ENCODE results near the gene TMBIM1.

Gene TMBIM1

DNA sequence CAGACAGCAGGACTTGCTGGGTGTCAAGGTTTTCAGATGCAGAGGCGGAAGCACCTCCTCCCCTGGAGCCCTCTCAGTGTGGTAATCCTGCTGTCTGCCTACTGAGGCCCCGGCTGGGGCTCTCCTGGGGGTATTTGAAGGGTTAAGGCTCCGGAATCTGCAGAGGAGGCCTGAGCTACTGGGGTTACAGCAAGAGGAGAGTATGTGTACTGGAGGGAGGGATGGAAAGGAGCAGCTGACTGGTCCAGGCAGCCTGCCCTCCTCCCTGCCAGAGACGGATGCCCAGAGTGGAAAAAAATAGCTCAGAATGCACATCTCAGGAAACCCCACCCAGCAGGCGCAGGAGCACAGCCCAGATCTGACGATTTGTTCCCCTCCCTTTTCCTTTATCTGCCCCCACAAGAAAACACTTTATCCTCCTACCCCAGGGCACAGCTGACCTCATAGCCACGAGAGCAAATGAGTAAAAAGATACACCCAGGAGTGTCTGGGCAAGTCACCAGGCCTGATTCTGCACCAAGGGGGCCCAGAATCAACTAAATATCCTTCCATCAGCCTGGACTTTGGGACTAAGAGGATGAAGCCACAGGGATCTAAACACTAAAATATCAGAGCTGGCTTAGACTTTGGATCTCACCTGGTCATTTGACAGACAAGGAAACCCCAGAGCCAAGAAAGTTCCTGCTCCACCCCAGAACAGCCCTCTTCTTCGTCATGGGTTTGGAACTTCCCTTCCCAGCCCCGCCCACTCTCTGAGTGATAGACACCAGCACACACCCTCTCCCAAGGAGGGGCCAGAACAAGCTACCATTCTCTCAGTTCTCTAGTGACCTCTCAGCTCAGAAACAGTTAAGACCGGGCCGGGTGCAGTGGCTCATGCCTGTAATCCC, 5.5 kb downstream of the TMBIM1 start (continued):
- TF ChIP-seq, protein P1, sequence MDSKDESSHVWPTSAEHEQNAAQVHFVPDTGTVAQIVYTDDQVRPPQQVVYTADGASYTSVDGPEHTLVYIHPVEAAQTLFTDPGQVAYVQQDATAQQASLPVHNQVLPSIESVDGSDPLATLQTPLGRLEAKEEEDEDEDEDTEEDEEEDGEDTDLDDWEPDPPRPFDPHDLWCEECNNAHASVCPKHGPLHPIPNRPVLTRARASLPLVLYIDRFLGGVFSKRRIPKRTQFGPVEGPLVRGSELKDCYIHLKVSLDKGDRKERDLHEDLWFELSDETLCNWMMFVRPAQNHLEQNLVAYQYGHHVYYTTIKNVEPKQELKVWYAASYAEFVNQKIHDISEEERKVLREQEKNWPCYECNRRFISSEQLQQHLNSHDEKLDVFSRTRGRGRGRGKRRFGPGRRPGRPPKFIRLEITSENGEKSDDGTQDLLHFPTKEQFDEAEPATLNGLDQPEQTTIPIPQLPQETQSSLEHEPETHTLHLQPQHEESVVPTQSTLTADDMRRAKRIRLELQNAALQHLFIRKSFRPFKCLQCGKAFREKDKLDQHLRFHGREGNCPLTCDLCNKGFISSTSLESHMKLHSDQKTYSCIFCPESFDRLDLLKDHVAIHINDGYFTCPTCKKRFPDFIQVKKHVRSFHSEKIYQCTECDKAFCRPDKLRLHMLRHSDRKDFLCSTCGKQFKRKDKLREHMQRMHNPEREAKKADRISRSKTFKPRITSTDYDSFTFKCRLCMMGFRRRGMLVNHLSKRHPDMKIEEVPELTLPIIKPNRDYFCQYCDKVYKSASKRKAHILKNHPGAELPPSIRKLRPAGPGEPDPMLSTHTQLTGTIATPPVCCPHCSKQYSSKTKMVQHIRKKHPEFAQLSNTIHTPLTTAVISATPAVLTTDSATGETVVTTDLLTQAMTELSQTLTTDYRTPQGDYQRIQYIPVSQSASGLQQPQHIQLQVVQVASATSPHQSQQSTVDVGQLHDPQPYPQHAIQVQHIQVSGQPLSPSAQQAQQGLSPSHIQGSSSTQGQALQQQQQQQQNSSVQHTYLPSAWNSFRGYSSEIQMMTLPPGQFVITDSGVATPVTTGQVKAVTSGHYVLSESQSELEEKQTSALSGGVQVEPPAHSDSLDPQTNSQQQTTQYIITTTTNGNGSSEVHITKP (tag by site-specific recombination; IDR thresholded peaks at IDR 0.05), result peak; percentile 99
- TF ChIP-seq GLI4 (tag by site-specific recombination; IDR thresholded peaks at IDR 0.05), result no peak
- TF ChIP-seq ZNF394 (tag by site-specific recombination; IDR thresholded peaks at IDR 0.05; ENCODE audit: borderline replicate concordance), result peak; percentile 80; the same call in 1 of the 2 replicates
- no peak for TF ChIP-seq SCRT2 (tag by site-specific recombination; IDR thresholded peaks at IDR 0.05)
- TF ChIP-seq ZEB2 (tag by site-specific recombination; IDR thresholded peaks at IDR 0.05), result peak; percentile 68
- no peak for TF ChIP-seq GLI2 (tag by site-specific recombination; IDR thresholded peaks at IDR 0.05; ENCODE audit: borderline replicate concordance, low read depth)
- TF ChIP-seq ZNF785 (tag by site-specific recombination; IDR thresholded peaks at IDR 0.05), result no peak
- TF ChIP-seq ZNF239 (tag by site-specific recombination; IDR thresholded peaks at IDR 0.05), result no peak
- TF ChIP-seq, protein P2, sequence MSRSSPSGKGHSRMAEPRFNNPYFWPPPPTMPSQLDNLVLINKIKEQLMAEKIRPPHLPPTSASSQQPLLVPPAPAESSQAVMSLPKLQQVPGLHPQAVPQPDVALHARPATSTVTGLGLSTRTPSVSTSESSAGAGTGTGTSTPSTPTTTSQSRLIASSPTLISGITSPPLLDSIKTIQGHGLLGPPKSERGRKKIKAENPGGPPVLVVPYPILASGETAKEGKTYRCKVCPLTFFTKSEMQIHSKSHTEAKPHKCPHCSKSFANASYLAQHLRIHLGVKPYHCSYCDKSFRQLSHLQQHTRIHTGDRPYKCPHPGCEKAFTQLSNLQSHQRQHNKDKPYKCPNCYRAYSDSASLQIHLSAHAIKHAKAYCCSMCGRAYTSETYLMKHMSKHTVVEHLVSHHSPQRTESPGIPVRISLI (tag by site-specific recombination; IDR thresholded peaks at IDR 0.05), result peak; percentile 57; the same call in 1 of the 2 replicates
- TF ChIP-seq KLF8 (tag by site-specific recombination; IDR thresholded peaks at IDR 0.05), result peak; percentile 43; the same call in 1 of the 2 replicates
- TF ChIP-seq PRDM1 (tag by site-specific recombination; IDR thresholded peaks at IDR 0.05), result no peak
- TF ChIP-seq ZXDB (tag by site-specific recombination; IDR thresholded peaks at IDR 0.05), result peak; percentile 75
- TF ChIP-seq TRIM28 (IDR thresholded peaks at IDR 0.05; ENCODE audit: borderline replicate concordance, low read length), result peak; percentile 46; the same call in 1 of the 2 replicates
- no peak for TF ChIP-seq ZSCAN16 (tag by site-specific recombination; IDR thresholded peaks at IDR 0.05)
- peak; percentile 68 for TF ChIP-seq SP2 (tag by site-specific recombination; IDR thresholded peaks at IDR 0.05)
- TF ChIP-seq ZNF324 (tag by site-specific recombination; IDR thresholded peaks at IDR 0.05), result no peak
- no peak for TF ChIP-seq ZNF560 (tag by site-specific recombination; IDR thresholded peaks at IDR 0.05; ENCODE audit: borderline replicate concordance)
- no peak for TF ChIP-seq ZNF302 (tag by site-specific recombination; IDR thresholded peaks at IDR 0.05; ENCODE audit: low read depth)
- TF ChIP-seq ZFHX2 (tag by site-specific recombination; conservative IDR thresholded peaks at IDR 0.05), result peak; percentile 58
- TF ChIP-seq ZIC2 (tag by site-specific recombination; IDR thresholded peaks at IDR 0.05), result peak; percentile 57; the same call in 1 of the 2 replicates
- no peak for TF ChIP-seq ZNF792 (tag by site-specific recombination; IDR thresholded peaks at IDR 0.05)
- TF ChIP-seq, protein P3, sequence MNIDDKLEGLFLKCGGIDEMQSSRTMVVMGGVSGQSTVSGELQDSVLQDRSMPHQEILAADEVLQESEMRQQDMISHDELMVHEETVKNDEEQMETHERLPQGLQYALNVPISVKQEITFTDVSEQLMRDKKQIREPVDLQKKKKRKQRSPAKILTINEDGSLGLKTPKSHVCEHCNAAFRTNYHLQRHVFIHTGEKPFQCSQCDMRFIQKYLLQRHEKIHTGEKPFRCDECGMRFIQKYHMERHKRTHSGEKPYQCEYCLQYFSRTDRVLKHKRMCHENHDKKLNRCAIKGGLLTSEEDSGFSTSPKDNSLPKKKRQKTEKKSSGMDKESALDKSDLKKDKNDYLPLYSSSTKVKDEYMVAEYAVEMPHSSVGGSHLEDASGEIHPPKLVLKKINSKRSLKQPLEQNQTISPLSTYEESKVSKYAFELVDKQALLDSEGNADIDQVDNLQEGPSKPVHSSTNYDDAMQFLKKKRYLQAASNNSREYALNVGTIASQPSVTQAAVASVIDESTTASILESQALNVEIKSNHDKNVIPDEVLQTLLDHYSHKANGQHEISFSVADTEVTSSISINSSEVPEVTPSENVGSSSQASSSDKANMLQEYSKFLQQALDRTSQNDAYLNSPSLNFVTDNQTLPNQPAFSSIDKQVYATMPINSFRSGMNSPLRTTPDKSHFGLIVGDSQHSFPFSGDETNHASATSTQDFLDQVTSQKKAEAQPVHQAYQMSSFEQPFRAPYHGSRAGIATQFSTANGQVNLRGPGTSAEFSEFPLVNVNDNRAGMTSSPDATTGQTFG (tag by site-specific recombination; IDR thresholded peaks at IDR 0.05; ENCODE audit: borderline replicate concordance), result no peak
- peak; percentile 64; the same call in 1 of the 2 replicates for TF ChIP-seq SP7 (tag by site-specific recombination; IDR thresholded peaks at IDR 0.05)
- no peak for TF ChIP-seq REPIN1 (tag by site-specific recombination; IDR thresholded peaks at IDR 0.05; ENCODE audit: low read depth)
- no peak for TF ChIP-seq ZNF391 (tag by site-specific recombination; IDR thresholded peaks at IDR 0.05; ENCODE audit: borderline replicate concordance, low read depth)
- TF ChIP-seq, protein P4, sequence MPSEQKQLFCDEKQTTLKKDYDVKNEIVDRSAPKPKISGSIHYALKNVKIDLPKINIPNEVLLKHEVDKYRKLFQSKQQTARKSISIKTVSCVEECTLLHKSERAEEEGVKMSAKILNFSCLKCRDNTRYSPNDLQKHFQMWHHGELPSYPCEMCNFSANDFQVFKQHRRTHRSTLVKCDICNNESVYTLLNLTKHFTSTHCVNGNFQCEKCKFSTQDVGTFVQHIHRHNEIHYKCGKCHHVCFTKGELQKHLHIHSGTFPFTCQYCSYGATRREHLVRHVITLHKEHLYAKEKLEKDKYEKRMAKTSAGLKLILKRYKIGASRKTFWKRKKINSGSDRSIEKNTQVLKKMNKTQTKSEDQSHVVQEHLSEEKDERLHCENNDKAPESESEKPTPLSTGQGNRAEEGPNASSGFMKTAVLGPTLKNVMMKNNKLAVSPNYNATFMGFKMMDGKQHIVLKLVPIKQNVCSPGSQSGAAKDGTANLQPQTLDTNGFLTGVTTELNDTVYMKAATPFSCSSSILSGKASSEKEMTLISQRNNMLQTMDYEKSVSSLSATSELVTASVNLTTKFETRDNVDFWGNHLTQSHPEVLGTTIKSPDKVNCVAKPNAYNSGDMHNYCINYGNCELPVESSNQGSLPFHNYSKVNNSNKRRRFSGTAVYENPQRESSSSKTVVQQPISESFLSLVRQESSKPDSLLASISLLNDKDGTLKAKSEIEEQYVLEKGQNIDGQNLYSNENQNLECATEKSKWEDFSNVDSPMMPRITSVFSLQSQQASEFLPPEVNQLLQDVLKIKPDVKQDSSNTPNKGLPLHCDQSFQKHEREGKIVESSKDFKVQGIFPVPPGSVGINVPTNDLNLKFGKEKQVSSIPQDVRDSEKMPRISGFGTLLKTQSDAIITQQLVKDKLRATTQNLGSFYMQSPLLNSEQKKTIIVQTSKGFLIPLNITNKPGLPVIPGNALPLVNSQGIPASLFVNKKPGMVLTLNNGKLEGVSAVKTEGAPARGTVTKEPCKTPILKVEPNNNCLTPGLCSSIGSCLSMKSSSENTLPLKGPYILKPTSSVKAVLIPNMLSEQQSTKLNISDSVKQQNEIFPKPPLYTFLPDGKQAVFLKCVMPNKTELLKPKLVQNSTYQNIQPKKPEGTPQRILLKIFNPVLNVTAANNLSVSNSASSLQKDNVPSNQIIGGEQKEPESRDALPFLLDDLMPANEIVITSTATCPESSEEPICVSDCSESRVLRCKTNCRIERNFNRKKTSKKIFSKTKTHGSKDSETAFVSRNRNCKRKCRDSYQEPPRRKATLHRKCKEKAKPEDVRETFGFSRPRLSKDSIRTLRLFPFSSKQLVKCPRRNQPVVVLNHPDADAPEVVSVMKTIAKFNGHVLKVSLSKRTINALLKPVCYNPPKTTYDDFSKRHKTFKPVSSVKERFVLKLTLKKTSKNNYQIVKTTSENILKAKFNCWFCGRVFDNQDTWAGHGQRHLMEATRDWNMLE (tag by site-specific recombination; conservative IDR thresholded peaks at IDR 0.05; ENCODE audit: low read depth), result no peak
- TF ChIP-seq ZNF175 (tag by site-specific recombination; IDR thresholded peaks at IDR 0.05), result no peak
